ENCODE measurements around the gene PIAS2.
"Not testable (repeated sequence)": the region's sequence is repeated elsewhere in the genome, so short reads cannot be mapped to it uniquely, and the experiment has no call there.

Gene PIAS2

DNA sequence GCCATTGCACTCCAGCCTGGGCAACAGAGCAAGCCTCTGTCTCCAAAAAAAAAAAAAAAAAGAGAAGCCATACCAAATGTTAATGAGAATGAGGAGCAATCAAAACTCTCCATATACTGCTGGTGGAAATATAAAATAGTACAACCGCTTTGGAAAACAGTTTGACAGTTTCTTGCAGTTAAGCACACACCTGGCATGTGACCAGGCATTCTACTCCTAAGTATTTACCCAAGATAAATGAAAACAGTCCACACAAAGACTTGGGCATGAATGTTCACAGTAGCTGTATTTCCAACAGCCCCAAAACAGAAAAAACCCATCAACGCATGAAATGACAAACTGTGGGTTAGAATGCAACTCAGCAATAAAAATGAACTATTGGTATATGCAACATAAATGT, 84.5 kb downstream of the PIAS2 start:
- DNase-seq (ENCODE audit: low read depth in 2 of 2): no peak

DNA sequence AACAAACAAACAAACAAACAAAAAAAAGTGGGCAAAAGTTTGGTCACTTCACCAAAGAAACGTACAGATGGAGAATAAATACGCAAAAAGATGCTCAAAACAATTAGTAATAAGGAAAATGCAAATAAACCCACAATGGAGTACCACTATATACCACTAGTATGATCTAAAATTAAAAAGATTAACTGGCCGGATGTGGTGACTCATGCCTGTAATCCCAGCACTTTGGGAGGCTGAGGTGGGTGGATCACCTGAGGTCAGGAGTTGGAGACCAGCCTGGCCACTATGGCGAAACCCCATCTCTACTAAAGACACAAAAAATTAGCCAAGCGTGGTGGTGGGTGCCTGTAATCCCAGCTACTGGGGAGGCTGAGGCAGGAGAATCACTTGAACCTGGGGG, 84.9 kb downstream of the PIAS2 start:
- not testable (repeated sequence) for DNase-seq (ENCODE audit: low read depth in 2 of 2)

DNA sequence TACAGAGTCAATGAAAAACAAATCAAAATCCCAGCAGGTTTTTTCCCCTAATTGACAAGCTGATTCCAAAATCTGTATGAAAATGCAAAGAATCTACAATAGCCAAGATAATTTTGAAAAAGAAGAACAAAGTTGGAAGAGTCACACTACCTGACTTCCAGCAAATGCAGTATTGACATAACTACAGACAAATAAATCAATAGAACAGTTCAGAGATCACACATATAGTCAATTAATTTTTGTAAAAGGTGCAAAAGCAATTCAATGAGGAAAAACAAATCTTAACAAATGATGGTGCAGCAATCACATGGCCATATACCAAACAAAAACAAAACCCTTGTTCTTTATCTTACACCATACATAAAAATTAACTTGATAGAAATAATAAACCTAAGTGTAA, 85.9 kb downstream of the PIAS2 start:
- no peak for DNase-seq (ENCODE audit: low read depth in 2 of 2)

- DNase-seq (ENCODE audit: low read depth in 2 of 2): no peak
These were observed 86.7 kb downstream of the PIAS2 start for GRCh38 chr18:46830633-46831032.

- no peak for DNase-seq (ENCODE audit: low read depth in 2 of 2)
These were observed 87.4 kb downstream of the PIAS2 start for GRCh38 chr18:46829947-46830346.

- DNase-seq (ENCODE audit: low read depth in 2 of 2): no peak
These were observed 87.8 kb downstream of the PIAS2 start for GRCh38 chr18:46829531-46829930.

DNA sequence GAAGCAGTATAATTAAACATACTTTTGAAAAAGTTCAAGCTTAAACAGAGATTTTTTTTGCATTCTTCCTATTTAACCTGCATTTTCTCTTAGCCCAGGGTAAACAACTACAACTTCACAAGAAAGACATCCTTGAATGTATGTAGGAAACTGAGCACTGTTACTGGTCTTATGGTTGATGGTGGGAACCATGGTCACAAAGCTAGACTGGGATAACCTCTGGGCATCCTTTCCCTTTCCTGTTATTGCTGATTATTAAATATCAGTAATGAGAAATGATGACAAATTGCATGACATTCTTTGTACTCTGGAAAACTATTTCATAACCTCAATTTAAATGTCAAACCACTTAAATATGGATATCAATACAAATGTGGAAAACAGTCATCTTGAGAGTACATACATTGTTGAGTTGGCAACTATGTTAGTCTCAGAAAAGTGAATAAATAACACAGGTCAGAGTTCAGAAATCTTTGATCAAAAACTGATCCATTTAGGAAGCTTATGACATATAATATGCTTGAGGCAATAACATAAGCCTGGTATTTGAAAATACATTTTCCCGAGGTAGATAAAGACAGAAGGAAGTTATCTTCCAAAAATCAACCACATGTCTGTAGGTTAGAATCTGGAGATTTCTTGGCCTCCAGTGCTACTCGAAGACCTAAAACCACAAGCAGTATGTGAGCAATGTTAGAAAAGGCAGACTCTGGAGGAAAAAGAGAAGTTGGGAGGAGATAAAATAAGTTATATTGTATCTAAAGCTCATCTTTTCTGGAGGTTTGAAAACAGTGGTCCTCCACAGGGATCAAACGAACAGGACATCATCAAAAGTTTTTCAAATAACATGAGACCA, 95.2 kb downstream of the PIAS2 start:
- DNase-seq (ENCODE audit: low read depth in 2 of 2): no peak

GRCh38 chr18:46820863-46821262, 96.4 kb downstream of the PIAS2 start:
- DNase-seq (ENCODE audit: low read depth in 2 of 2): no peak

DNA sequence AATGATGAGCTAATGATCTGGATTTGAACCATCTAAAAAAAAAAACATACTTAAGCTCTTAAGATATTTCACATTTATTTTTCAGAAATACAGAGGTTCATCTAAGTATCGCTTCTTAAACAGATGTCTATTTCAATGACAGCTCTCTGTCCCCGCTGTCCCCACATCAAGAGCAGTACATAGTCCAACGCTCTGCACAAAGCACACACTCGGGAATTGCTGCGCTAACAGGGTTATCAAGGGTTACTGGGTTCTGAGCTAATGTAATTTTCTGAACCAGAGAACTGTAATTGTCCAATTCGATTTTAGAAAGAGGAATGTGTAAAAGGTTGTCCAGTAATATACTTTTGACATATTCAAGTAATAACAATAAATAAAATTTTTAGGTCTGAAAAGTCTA, 101.6 kb downstream of the PIAS2 start:
- no peak for DNase-seq (ENCODE audit: low read depth in 2 of 2)

- no peak for DNase-seq (ENCODE audit: low read depth in 2 of 2)
These were observed 102.9 kb downstream of the PIAS2 start for GRCh38 chr18:46814399-46814798.

GRCh38 chr18:46812311-46812710, 105.0 kb downstream of the PIAS2 start:
- no peak for DNase-seq (ENCODE audit: low read depth in 2 of 2)

DNA sequence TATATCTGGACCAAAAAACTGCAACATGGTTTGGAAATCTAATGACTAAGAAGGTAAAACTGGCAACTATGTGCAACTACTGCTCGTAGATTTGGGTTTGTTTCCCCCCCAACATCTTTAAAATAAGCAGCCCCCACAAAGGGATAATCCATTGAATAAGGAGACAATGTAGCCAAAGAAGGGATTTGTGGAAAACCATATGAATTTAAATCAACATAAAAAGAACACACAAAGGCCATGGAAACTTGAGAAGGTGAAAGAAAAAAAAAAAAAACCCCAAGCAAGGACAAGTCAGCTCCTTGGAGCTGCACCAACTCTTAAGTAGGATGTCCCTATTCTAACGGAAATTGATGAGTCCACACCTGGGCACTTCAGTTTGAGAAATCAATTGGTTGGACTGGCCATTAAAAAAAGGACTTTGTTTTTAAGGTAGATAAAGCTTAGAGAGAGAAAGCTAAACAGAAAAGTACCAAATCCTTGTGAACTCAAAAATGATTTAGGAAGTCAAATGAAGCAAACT, 106.8 kb downstream of the PIAS2 start:
- no peak for DNase-seq (ENCODE audit: low read depth in 2 of 2)

- DNase-seq (ENCODE audit: low read depth in 2 of 2): no peak
These were observed 108.2 kb downstream of the PIAS2 start for GRCh38 chr18:46809145-46809544.

DNA sequence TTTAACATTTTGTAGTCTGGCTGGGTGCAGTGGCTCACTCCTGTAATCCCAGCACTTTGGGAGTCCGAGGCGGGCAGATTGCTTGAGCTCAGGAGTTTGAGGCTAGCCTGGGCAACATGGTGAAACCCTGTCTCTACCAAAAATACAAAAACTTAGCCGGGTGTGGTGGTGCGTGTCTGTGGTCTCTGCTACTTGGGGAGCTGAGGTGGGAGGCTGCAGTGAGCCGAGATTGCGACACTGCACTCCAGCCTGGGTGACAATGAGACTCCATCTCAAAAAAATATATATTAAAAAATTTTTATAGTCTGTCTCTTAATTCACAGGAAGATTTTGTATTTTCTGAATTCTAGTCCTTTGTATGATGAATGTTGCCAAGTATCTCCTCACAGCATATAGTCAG, 121.4 kb downstream of the PIAS2 start:
- not testable (repeated sequence) for DNase-seq (ENCODE audit: low read depth in 2 of 2)

- DNase-seq (ENCODE audit: low read depth in 2 of 2): no peak
These were observed 122.7 kb downstream of the PIAS2 start for GRCh38 chr18:46794607-46795006.

GRCh38 chr18:46793565-46793964, 123.7 kb downstream of the PIAS2 start:
- no peak for DNase-seq (ENCODE audit: low read depth in 2 of 2)

- DNase-seq (ENCODE audit: low read depth in 2 of 2): no peak
These were observed 128.2 kb downstream of the PIAS2 start for GRCh38 chr18:46789088-46789487.

DNA sequence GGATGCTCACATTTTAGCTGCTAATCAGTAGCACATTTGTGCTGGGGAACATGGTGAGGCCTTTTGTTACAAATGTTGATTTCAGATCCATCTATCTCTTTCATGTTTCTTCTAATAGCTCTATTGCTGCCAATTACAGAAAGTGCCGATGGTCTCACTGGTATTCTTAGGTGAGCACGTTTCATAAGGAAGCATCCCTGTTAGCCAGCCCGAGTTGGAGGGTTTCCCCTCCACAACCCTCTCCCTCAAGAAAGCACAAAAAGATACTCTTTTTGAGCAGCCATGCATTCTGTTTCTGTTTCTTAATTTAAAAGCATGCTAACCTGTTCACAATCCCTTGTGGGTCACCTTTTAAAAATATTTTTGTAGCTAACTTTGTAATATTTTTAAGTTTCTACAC, 129.6 kb downstream of the PIAS2 start:
- DNase-seq (ENCODE audit: low read depth in 2 of 2): no peak

- no peak for DNase-seq (ENCODE audit: low read depth in 2 of 2)
These were observed 144.9 kb downstream of the PIAS2 start for GRCh38 chr18:46772357-46772756.

DNA sequence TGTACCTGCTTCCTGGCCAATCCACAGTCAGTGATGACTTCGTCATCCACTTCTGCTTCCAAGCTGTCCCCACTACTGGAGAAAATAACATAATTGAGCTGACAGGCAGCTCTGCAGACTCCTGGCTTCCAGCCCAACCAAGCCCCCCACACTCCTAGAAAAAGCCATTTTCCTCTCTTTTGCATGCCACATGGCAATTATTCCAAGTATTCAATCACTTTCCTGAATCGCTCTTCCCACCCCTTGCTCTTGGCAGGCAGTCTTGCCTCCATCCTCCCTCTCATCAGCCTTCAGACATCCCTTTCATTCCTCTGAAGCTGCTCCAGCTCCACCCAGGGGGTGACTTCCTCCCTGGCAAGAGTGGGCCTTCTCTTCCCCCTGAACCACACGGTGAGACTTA, 146.2 kb downstream of the PIAS2 start:
- no peak for DNase-seq (ENCODE audit: low read depth in 2 of 2)

DNA sequence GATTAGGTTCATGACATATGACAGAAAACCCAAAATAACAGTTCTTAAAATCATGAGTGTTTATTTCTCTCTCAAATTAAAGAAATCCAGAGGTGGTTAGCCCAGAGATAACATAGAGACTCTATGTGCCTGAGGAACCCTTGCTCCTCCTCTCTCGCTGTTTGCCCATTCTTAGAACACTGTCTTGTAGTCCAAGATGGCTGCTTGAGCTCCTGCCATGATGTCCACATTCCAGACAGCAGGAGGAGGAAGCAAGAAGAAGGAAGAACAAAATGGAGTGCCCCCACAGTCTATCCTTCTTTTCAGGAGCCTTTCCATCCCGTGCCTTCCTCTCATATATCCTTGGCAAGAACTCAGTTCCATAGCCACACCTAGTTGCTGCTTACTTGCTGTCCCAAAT, 146.6 kb downstream of the PIAS2 start:
- no peak for DNase-seq (ENCODE audit: low read depth in 2 of 2)

DNA sequence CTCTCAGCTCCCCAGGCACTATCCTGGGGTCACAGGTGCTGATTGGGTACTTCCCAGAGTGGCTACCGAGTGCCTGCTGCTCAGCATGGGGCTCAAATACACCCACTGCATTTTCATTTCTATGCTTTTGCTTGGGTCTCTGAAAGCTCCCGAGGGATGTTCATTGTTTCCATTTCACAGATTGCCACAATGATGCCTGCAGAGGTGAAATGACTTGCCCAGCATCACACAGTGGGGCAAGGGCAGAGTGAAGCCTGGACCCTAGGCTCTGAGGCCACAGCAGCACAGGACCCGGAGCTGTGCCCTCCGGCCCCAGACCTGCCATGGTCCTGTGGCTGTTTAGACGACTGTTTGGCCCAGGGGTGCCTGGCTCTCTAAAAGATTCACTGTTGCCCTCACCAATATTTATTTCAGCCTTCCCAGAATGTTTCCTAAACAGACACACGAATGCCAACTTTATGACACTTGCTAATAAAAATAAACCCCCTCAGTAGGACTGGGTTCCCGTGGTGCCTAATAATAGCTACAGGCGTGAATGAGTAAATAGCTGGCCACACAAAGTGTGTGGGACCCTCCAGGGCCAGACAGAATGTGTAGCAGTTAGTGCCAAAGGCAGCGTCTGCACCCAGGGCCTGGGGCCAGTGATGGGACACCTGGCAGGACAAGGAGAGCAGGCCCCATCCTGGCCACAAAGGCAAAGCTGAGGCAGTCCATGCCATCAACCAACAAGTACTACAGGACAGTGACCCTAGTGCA, 149.0 kb downstream of the PIAS2 start:
- no peak for DNase-seq (ENCODE audit: low read depth in 2 of 2)

GRCh38 chr18:46767217-46767616, 150.1 kb downstream of the PIAS2 start:
- no peak for DNase-seq (ENCODE audit: low read depth in 2 of 2)
